OCI-LY1 (cell line): Measurements from ENCODE around the gene TOR3A.

ENCODE experiments used
- EZH2 ChIP-seq: fragments of 200-600 bp; sonication (generic), shearing (Covaris generic); IDR thresholded peaks from 2 replicates; pipeline ENCODE4 v1.8.0; 2017; ENCODE audit warnings: borderline replicate concordance, mixed run types, mild to moderate bottlenecking, antibody characterized with exemption, low read length, moderate library complexity, mixed read lengths
- TF ChIP-seq, protein P1 (sequence below): fragments of 200-600 bp; sonication (generic), shearing (Covaris generic); IDR thresholded peaks from 2 replicates; pipeline ENCODE4 v1.5.1; 2017; ENCODE audit warnings: mild to moderate bottlenecking, antibody characterized with exemption, low read length, moderate library complexity, mixed read lengths

DNA sequence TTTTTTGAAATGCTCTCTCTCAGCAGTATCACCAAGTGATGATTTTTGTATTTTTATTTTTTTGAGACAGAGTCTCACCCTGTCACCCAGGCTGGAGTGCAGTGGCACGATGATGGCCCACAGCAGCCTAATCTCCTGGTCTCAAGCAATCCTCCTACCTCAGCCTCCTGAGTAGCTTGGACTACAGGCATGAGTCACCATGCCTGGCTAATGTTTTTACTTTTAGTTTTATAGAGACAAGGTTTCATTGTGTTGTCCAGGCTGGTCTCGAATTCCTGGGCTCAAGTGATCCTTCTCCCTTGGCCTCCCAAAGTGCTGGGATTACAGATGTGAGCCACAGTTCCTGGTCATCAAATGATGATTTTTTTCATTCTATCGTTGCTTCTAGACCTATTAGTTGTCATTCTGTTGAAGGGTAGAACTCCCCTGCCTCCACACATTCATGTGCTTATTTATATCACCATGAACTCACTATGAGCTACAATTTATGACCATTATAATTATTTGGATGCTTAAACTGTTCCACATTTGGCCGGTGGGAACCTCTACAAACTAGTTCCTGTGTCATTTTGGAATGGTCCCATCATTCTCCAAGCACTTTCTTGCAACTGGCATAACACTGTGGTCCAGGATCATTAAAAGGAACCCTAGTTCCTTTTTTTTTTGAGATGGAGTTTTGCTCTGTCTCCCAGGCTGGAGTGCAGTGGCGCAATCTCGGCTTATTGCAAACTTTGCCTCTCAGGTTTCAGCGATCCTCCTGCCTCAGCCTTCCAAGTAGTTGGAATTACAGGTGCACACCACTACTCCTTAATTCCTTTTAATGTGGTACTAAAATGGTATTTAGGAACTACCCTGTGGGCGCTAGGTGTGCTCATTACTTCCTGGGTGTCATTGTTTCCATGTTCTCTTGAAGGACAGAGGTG is 20.2 kb upstream of the TOR3A start:
- TF ChIP-seq, protein P1, sequence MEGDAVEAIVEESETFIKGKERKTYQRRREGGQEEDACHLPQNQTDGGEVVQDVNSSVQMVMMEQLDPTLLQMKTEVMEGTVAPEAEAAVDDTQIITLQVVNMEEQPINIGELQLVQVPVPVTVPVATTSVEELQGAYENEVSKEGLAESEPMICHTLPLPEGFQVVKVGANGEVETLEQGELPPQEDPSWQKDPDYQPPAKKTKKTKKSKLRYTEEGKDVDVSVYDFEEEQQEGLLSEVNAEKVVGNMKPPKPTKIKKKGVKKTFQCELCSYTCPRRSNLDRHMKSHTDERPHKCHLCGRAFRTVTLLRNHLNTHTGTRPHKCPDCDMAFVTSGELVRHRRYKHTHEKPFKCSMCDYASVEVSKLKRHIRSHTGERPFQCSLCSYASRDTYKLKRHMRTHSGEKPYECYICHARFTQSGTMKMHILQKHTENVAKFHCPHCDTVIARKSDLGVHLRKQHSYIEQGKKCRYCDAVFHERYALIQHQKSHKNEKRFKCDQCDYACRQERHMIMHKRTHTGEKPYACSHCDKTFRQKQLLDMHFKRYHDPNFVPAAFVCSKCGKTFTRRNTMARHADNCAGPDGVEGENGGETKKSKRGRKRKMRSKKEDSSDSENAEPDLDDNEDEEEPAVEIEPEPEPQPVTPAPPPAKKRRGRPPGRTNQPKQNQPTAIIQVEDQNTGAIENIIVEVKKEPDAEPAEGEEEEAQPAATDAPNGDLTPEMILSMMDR, result no peak
- TF ChIP-seq EZH2, result no peak
